Effector CD4-positive, alpha-beta T cell (primary cell): Measurements from ENCODE around the gene SLC6A12.
"Not testable (repeated sequence)": the region's sequence is repeated elsewhere in the genome, so short reads cannot be mapped to it uniquely, and the experiment has no call there.

Experiments
- DNase-seq: peaks from one replicate; pipeline ENCODE4 v3.0.0-alpha.2; 2020

SLC6A12 gene

GRCh38 chr12:195156-195555 is 18.8 kb downstream of the SLC6A12 start:
- no peak for DNase-seq

GRCh38 chr12:194276-194675 is 19.7 kb downstream of the SLC6A12 start:
- no peak for DNase-seq

- DNase-seq, result no peak
Measured at GRCh38 chr12:193261-193660, 20.7 kb downstream of the SLC6A12 start.

GRCh38 chr12:191541-191940 is 22.4 kb downstream of the SLC6A12 start:
- DNase-seq, result no peak

GRCh38 chr12:190881-191280 is 23.1 kb downstream of the SLC6A12 start:
- DNase-seq, result no peak

GRCh38 chr12:189622-189962 is 24.4 kb downstream of the SLC6A12 start:
- no peak for DNase-seq

GRCh38 chr12:188910-189621 is 24.9 kb downstream of the SLC6A12 start:
- DNase-seq, result no peak

- not testable (repeated sequence) for DNase-seq
Measured at GRCh38 chr12:187986-188909, 25.7 kb downstream of the SLC6A12 start.

- no peak for DNase-seq
Measured at GRCh38 chr12:186006-186625, 27.8 kb downstream of the SLC6A12 start.

- DNase-seq, result no peak
Measured at GRCh38 chr12:185576-185955, 28.4 kb downstream of the SLC6A12 start.

- DNase-seq, result no peak
Measured at GRCh38 chr12:184811-185575, 29.0 kb downstream of the SLC6A12 start.

- DNase-seq, result no peak
Measured at GRCh38 chr12:182381-182892, 31.5 kb downstream of the SLC6A12 start.

- DNase-seq, result no peak
Measured at GRCh38 chr12:181921-182320, 32.0 kb downstream of the SLC6A12 start.

GRCh38 chr12:180445-180844 is 33.5 kb downstream of the SLC6A12 start:
- DNase-seq, result no peak

- no peak for DNase-seq
Measured at GRCh38 chr12:179885-180284, 34.1 kb downstream of the SLC6A12 start.

- DNase-seq, result no peak
Measured at GRCh38 chr12:179131-179884, 34.6 kb downstream of the SLC6A12 start.

- DNase-seq, result no peak
Measured at GRCh38 chr12:178829-179109, 35.2 kb downstream of the SLC6A12 start.

GRCh38 chr12:177980-178828 is 35.8 kb downstream of the SLC6A12 start:
- no peak for DNase-seq

GRCh38 chr12:177336-177979 is 36.5 kb downstream of the SLC6A12 start:
- no peak for DNase-seq

- DNase-seq, result no peak
Measured at GRCh38 chr12:176321-177181, 37.4 kb downstream of the SLC6A12 start.
